CD4-positive, alpha-beta T cell treated with Interleukin-17A for 4 hours (primary cell): ENCODE measurements around the gene PNPLA5.
"Not testable (repeated sequence)": the region's sequence is repeated elsewhere in the genome, so short reads cannot be mapped to it uniquely, and the experiment has no call there.

ENCODE experiments used
- DNase-seq: peaks from one replicate; pipeline ENCODE4 v3.0.0-alpha.2; 2020; ENCODE audit warnings: mixed read lengths

Gene PNPLA5

GRCh38 chr22:43891360-43892182, at the start of gene PNPLA5:
Gene PNPLA5, minus strand, starts transcription at chr22:43892013. Its CDS starts 133 bp downstream, at chr22:43891880.
- DNase-seq, result no peak

GRCh38 chr22:43941449-43941848, 49.6 kb upstream of the PNPLA5 start:
- DNase-seq, result no peak

GRCh38 chr22:43931771-43932170, 40.0 kb upstream of the PNPLA5 start:
- no peak for DNase-seq

GRCh38 chr22:43928908-43929307, 37.1 kb upstream of the PNPLA5 start:
- no peak for DNase-seq

GRCh38 chr22:43928468-43928867, 36.7 kb upstream of the PNPLA5 start:
- no peak for DNase-seq

GRCh38 chr22:43926349-43926710, 34.5 kb upstream of the PNPLA5 start:
- no peak for DNase-seq

GRCh38 chr22:43925433-43926348, 33.9 kb upstream of the PNPLA5 start:
- no peak for DNase-seq

GRCh38 chr22:43924877-43925276, 33.1 kb upstream of the PNPLA5 start:
- no peak for DNase-seq

GRCh38 chr22:43923631-43924464, 32.0 kb upstream of the PNPLA5 start, which contains the start of gene PNPLA3:
Gene PNPLA3, plus strand, starts transcription at chr22:43923805. Its CDS starts 107 bp downstream, at chr22:43923912.
- DNase-seq, result peak; percentile 89

- DNase-seq, result no peak
Measured at GRCh38 chr22:43923191-43923590, 31.4 kb upstream of the PNPLA5 start.

- no peak for DNase-seq
Measured at GRCh38 chr22:43922123-43922522, 30.3 kb upstream of the PNPLA5 start.

- DNase-seq, result no peak
Measured at GRCh38 chr22:43921370-43921769, 29.6 kb upstream of the PNPLA5 start.

GRCh38 chr22:43919106-43919973, 27.5 kb upstream of the PNPLA5 start:
- no peak for DNase-seq

- no peak for DNase-seq
Measured at GRCh38 chr22:43917521-43917920, 25.7 kb upstream of the PNPLA5 start.

GRCh38 chr22:43911351-43911750, 19.5 kb upstream of the PNPLA5 start:
- no peak for DNase-seq

GRCh38 chr22:43910178-43910695, 18.4 kb upstream of the PNPLA5 start:
- no peak for DNase-seq

- no peak for DNase-seq
Measured at GRCh38 chr22:43909708-43910107, 17.9 kb upstream of the PNPLA5 start.

- no peak for DNase-seq
Measured at GRCh38 chr22:43905681-43906080, 13.9 kb upstream of the PNPLA5 start.

- not testable (repeated sequence) for DNase-seq
Measured at GRCh38 chr22:43904412-43904811, 12.6 kb upstream of the PNPLA5 start.

GRCh38 chr22:43903033-43903432, 11.2 kb upstream of the PNPLA5 start:
- DNase-seq, result not testable (repeated sequence)

GRCh38 chr22:43901976-43902643, 10.3 kb upstream of the PNPLA5 start:
- no peak for DNase-seq
